Fibroblast of lung (primary cell): ENCODE measurements around the gene NDUFS8. TPM values are rescaled to one million over a fixed set of nuclear protein-coding genes. Genes with fewer than 3 reads are reported as not detected.

Experiments used
- DNase-seq, 2 donors: peaks; one replicate each; pipeline versions ENCODE4 v3.0.0 to v3.0.0-alpha.2; 2010; ENCODE audit warnings: low read depth in 2 of 2
- H2AFZ ChIP-seq: 2 replicates; pipeline ENCODE4 v1.5.1; 2012; ENCODE audit warnings: low read length, control low read depth, inconsistent platforms
- H3K27ac ChIP-seq: 2 replicates; pipeline ENCODE4 v1.5.1; 2011; ENCODE audit warnings: low read length, control low read depth; ENCODE audit not compliant: insufficient read depth
- H3K27me3 ChIP-seq: 2 replicates; pipeline ENCODE4 v1.5.1; 2011; ENCODE audit warnings: mild to moderate bottlenecking, low read length; ENCODE audit not compliant: control insufficient read depth, insufficient read depth
- H3K36me3 ChIP-seq: 2 replicates; pipeline ENCODE4 v1.5.1; 2011; ENCODE audit warnings: low read length; ENCODE audit not compliant: control insufficient read depth, insufficient read depth
- H3K4me1 ChIP-seq: 2 replicates; pipeline ENCODE4 v1.5.1; 2011; ENCODE audit warnings: low read length; ENCODE audit not compliant: control insufficient read depth, insufficient read depth; ENCODE audit errors: extremely low read depth
- H3K4me2 ChIP-seq: 2 replicates; pipeline ENCODE4 v1.5.1; 2011; ENCODE audit warnings: low read length, control low read depth; ENCODE audit not compliant: insufficient read depth; ENCODE audit errors: extremely low read depth
- H3K4me3 ChIP-seq, 4 experiments: fragments of 200-600 bp in 1 of 4; sonication (generic) in 1 of 4; replicated peaks in 1 of 4; 2 replicates each; pipeline ENCODE4 v1.5.1; 2011 to 2016; ENCODE audit warnings: low read length in 4 of 4, low read depth in 3 of 4, mild to moderate bottlenecking in 3 of 4, control low read depth in 2 of 4, inconsistent platforms in 1 of 4, mixed read lengths in 1 of 4; ENCODE audit not compliant: insufficient read depth in 1 of 4; ENCODE audit errors: control extremely low read depth in 1 of 4
- H3K79me2 ChIP-seq: 2 replicates; pipeline ENCODE4 v1.5.1; 2012; ENCODE audit warnings: mild to moderate bottlenecking, low read length, inconsistent platforms; ENCODE audit not compliant: control insufficient read depth, insufficient read depth
- H3K9ac ChIP-seq: 2 replicates; pipeline ENCODE4 v1.5.1; 2011; ENCODE audit warnings: mild to moderate bottlenecking, low read length, control low read depth; ENCODE audit not compliant: insufficient read depth
- H3K9me3 ChIP-seq: 2 replicates; pipeline ENCODE4 v1.5.1; 2012; ENCODE audit warnings: low read depth, low read length; ENCODE audit not compliant: control insufficient read depth, insufficient read depth
- H4K20me1 ChIP-seq: 2 replicates; pipeline ENCODE4 v1.5.1; 2011; ENCODE audit warnings: low read length; ENCODE audit not compliant: control insufficient read depth, insufficient read depth; ENCODE audit errors: extremely low read depth
- CTCF ChIP-seq, 2 donors: IDR thresholded peaks in 1 of 2; conservative IDR thresholded peaks in 1 of 2; 1 replicate in 1 of 2; 2 replicates in 1 of 2; pipeline ENCODE4 v1.5.1; 2011 to 2012; ENCODE audit warnings: low read length in 2 of 2, control low read depth in 1 of 2, inconsistent platforms in 1 of 2, low read depth in 1 of 2, mild to moderate bottlenecking in 1 of 2
- EZH2 ChIP-seq: IDR thresholded peaks from 2 replicates; pipeline ENCODE4 v1.5.1; 2012; ENCODE audit warnings: low read length, control low read depth, mild to moderate bottlenecking; ENCODE audit errors: missing control alignments
- polyA plus RNA-seq, 2 donors: library from polyadenylated mRNA; depleted of rRNA in 1 of 2; stranded (reverse) in 1 of 2; unstranded in 1 of 2; fragments of >200 nt; gene quantifications; 2 replicates each; pipeline ENCODE4 v1.2.1, GENCODE V29; 2011 to 2012; ENCODE audit warnings: missing spikeins in 1 of 2
- total RNA-seq: library from RNA; depleted of rRNA; stranded (reverse); fragments of >200 nt; gene quantifications from 2 replicates; pipeline ENCODE4 v1.2.1, GENCODE V29; 2014

The NDUFS8 gene
- total and polyA plus RNA-seq, 2 donors (not counting 1 experiment from before 2014, with no cell fraction given): 36.3 to 148 TPM

DNA sequence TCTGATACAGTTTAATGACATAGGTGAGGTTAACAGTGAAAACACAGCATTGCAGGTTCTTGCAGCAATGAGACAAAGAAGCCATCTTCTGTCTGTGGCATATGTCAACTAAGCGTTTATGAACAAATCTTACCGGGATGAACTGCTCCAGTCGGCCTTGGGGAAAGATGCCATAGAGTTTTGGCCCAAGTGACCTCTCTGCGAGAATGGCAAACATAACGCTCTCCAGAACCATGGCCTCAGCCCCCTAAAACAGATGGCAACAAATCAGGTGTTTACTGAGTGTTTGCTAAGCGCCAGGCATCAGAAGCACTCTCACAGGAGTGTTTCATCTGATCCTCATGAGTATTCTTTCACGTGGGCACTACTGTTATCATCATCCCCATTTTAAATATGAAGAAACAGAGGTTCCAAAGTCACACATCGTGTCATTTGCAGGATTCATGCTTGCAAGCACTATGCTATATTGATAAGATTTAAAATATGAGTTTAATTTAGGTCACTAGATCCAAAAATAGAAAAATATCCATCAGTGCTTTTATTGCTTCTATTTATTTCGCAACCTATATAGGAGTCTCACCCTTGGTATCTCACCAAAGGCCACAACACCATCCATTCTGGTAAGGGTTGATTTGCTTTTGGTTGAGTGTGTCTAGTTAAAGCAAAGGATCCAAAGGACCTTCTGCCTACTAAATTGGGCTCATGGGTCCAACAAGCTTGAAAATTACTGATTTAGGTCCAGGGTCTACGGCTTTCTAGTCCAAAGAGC, 44.3 kb downstream of the NDUFS8 start:
- Histone ChIP-seq H2AFZ (no peak overlapping the region), H3K9me3 (no peaks in the 10 kb centered on the region), H3K27ac (no peak overlapping the region), H3K4me3 (no peak overlapping the region), H4K20me1 (no peaks in the 10 kb centered on the region), H3K9ac (no peak overlapping the region), H3K79me2 (no peaks in the 10 kb centered on the region), H3K4me1 (no peaks in the 10 kb centered on the region), H3K27me3 (no peaks in the 10 kb centered on the region), H3K36me3 (peaks cover 2% of the 10 kb centered on the region), H3K4me2 (no peak overlapping the region)
- no peak for DNase-seq
- TF ChIP-seq CTCF (conservative IDR thresholded peaks at IDR 0.05 in 1 of 2, IDR thresholded peaks at IDR 0.05 in 1 of 2; ENCODE audit: low read depth in 1 of 2, low read length in 2 of 2) (no peak), EZH2 (no peak)

DNA sequence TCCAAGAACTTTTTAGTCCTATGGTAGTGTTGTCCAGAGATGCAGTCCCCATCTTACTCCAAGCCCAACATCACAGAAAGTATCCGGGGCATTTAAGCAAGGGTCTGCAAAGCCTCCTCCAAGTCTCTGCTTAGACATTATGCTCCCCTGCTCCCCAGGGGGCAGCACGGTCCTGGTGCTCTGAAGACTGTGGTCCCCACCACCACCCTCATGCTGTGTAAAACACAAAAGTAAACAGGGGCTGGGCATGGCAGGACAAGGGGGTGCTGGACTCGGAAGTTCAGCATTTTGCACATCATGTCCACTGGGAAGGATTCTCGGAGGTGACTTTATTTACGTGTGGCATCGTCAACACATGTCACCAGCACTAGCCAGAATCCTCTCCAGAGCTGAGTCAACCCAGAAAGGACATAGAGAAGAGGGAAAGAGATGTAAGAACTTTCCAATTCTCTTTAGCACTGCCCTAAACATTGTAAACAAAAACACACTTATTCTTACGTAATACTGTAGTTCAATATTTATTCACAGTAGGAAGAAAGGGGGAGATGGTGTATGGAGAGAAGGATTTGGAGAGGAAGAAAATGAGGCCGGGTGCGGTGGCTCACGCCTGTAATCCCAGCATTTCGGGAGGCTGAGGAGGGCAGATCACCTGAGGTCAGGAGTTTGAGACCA, 46.0 kb downstream of the NDUFS8 start:
- H3K4me2 ChIP-seq: no peak overlapping the region
- no peak overlapping the region for H2AFZ ChIP-seq
- no peaks in the 10 kb centered on the region for H3K4me1 ChIP-seq
- H3K27ac ChIP-seq: no peak overlapping the region
- H3K36me3 ChIP-seq: no peaks in the 10 kb centered on the region
- DNase-seq: no peak
- no peaks in the 10 kb centered on the region for H4K20me1 ChIP-seq
- H3K4me3 ChIP-seq: no peak overlapping the region
- TF ChIP-seq EZH2: no peak
- peak; percentile 11 to 28 for TF ChIP-seq CTCF (conservative IDR thresholded peaks at IDR 0.05 in 1 of 2, IDR thresholded peaks at IDR 0.05 in 1 of 2; ENCODE audit: low read depth in 1 of 2, low read length in 2 of 2)
- H3K79me2 ChIP-seq: no peaks in the 10 kb centered on the region
- no peak overlapping the region for H3K9ac ChIP-seq
- H3K9me3 ChIP-seq: no peaks in the 10 kb centered on the region
- no peaks in the 10 kb centered on the region for H3K27me3 ChIP-seq
